HG02840 (cell line): Measurements from ENCODE around the gene ETFDH.
A peak's percentile ranks its signal among the peaks of the same experiment; 100 is the strongest.
"Not testable (repeated sequence)": the region's sequence is repeated elsewhere in the genome, so short reads cannot be mapped to it uniquely, and the experiment has no call there.

Source experiments
- ATAC-seq: cut with Tn5 transposase; IDR thresholded peaks from one replicate; pipeline ENCODE4 v1.9.1; 2021; ENCODE audit warnings: mild to moderate bottlenecking, moderate library complexity, moderate number of reproducible peaks; ENCODE audit not compliant: unreplicated experiment, low FRiP score

Gene ETFDH

GRCh38 chr4:158671915-158672806 is at the start of gene ETFDH:
Gene ETFDH, plus strand, starts transcription at chr4:158672296. Its CDS starts 161 bp downstream, at chr4:158672457.
- ATAC-seq: peak; percentile 90

DNA sequence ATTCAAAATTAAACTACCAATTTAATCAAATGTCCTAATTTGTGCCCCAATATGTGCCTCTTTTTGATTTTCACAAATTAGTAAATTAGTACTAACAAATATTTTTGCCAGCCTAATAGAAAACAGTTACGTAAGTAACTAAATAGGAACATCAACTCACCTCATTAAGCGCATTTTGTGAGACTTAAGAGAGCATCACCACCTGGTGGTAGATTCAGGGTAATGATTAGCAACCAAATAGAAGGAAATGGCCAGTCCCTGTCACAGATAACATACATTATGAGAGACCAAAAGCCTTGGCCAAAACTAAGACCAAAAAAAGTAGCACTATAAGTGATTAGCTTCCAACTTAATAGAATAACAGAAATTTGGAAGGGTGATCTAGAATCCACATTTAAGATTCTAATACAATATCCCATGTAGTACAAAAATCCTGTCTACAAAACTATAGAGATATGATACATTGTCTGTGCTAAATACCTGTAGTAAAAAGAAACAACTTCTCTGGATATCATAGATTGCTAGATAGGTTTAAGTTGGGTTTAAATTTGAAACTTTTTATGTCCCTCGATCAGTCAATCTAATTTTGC is 47.1 kb upstream of the ETFDH start:
- ATAC-seq: peak; percentile 84

- no peak for ATAC-seq
Observed at GRCh38 chr4:158625544-158625943, 46.6 kb upstream of the ETFDH start.

GRCh38 chr4:158630893-158631292 is 41.2 kb upstream of the ETFDH start:
- ATAC-seq: no peak

GRCh38 chr4:158636619-158637018 is 35.5 kb upstream of the ETFDH start:
- ATAC-seq: no peak

- ATAC-seq: no peak
Observed at GRCh38 chr4:158644356-158644755, 27.7 kb upstream of the ETFDH start.

GRCh38 chr4:158644760-158645159 is 27.3 kb upstream of the ETFDH start:
- no peak for ATAC-seq

DNA sequence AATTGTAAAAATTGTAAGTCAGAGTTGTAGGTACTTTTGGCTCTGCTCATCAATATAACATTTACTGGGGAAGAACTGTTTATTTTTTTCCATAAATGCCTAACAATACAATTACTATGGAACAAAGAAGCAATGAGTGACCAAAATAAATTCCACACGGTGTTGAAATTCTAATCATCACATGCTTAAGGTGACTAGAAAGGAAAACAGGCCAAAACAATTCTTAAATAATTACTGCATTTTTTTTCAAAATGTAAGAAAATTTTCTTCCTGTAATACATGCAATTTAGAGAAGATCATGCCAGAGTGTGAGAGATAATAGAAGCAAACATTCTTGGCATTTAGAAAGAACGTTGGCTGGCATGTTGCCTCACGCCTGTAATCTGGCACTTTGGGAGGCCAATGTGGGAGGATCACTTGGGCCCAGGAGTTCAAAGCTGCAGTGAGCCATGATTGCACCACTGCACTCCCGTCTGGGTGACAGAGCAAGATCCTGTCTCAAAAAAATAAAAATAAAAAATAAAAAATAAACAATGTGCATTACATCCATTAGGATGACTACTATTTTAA is 22.9 kb upstream of the ETFDH start:
- ATAC-seq: no peak

- ATAC-seq: no peak
Observed at GRCh38 chr4:158652920-158653319, 19.2 kb upstream of the ETFDH start.

DNA sequence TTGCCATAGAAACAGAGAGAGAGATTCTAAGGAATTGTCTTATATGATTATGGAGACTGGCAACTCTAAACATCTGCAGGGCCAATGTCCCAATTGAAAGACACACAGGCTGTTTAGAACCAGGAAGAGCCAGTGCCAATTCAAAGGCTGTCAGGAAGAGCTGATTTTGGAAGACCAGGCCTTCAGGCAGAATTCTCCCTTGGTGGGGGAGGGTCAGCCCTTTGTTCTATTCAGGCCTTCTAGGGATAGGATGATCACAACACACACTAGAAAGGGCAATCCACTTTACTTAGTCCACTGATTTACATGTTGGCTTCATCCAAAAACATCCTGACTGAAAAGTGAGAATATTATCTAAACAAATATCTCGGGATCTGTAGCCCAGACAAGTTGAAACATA is 15.7 kb upstream of the ETFDH start:
- no peak for ATAC-seq

GRCh38 chr4:158657291-158657690 is 14.8 kb upstream of the ETFDH start:
- ATAC-seq: no peak

DNA sequence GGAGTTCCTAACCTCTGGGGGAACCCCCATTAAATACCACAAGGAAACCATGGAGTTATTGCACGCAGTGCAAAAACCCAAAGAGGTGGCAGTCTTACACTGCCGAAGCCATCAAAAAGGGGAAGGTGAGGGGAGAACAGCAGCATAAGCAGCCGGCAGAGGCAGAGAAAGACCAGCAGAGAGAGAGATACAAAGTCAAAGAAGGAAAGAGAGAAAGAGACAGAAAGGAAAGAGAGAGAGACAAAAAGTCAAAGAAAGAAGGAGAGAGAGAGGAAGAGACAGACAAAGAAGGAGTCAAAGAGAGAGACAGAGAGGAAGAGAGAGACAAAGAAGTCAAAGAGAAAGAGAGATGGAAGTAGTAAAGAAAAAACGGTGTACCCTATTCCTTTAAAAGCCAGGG is 8.8 kb upstream of the ETFDH start:
- ATAC-seq: not testable (repeated sequence)

- not testable (repeated sequence) for ATAC-seq
Observed at GRCh38 chr4:158663707-158664625, 8.1 kb upstream of the ETFDH start.

GRCh38 chr4:158664806-158665205 is 7.3 kb upstream of the ETFDH start:
- ATAC-seq: no peak

GRCh38 chr4:158666892-158667291 is 5.2 kb upstream of the ETFDH start:
- ATAC-seq: no peak

GRCh38 chr4:158667651-158668198 is 4.4 kb upstream of the ETFDH start:
- ATAC-seq: no peak

- no peak for ATAC-seq
Observed at GRCh38 chr4:158669310-158669709, 2.8 kb upstream of the ETFDH start.

- ATAC-seq: peak; percentile 27
Observed at GRCh38 chr4:158670975-158671664, 976 bp upstream of the ETFDH start.

GRCh38 chr4:158671665-158671914 is 506 bp upstream of the ETFDH start, which contains the start of gene C4orf46:
Gene C4orf46, minus strand, starts transcription at chr4:158671887. Its CDS starts 86 bp downstream, at chr4:158671801.
- no peak for ATAC-seq

- ATAC-seq: no peak
Observed at GRCh38 chr4:158673633-158674032, 1.5 kb downstream of the ETFDH start.
